ENCODE results near the gene GAREM1.
"Not testable (repeated sequence)": the region's sequence is repeated elsewhere in the genome, so short reads cannot be mapped to it uniquely, and the experiment has no call there.

The GAREM1 gene

DNA sequence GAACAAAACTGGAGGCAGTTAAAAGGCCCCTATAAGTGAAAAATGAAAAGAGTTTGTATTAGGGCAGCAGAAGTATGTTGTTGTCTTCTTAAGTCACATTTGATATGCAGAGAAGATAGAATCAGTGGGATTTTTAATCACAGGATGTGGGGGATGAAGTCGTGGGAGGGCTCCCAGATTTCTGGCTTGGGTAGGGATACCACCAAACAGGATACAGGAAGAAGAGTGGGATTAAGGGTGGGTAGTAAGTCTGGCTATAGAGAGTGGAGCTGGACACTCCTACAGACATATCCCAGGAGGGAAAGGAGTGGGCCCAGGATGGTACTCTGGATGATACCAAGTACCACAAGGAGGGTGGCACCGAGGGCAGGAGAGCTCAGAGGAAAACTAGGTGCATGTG is 99.3 kb downstream of the GAREM1 start:
- H3K4me3 ChIP-seq (ENCODE audit: low read depth, low read length), result no peak overlapping the region

DNA sequence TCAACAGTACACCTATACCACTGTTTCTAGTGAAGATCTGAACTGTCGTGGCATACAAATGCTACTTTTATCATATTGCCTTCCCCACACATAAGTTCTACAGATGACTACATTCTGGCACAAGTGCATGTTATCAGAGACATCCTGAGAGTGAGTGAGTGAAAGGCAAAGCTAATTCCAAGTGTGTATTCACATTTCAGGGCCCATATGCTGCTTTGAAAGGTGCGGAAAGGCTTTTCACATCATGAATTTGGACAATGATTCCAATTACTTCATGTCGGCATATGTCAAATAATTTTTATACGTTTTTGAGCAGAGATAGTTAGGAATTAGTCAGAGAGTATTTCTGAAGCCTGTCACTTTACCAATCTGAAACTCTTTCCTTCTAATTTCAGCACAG is 101.7 kb downstream of the GAREM1 start:
- H3K4me3 ChIP-seq (ENCODE audit: low read depth, low read length), result no peak overlapping the region

DNA sequence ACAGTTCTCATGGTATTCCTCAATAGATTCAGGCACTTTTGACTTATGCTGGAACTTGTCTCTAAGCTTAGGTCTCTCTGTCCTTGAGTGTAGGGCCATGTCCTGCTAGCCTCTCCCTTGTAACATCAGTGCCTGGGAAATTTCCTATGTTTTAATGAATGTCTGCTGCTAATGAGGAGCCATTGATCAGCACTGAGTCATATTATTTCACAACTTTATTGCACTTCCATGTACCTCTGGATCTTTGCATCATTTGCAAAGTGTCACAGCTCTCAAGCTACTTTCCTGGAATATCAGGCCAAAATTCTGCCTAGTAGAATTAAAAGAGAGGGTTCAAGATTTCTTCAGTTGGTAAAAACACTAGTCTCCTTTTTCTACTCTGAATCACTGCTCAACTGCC is 102.5 kb downstream of the GAREM1 start:
- no peak overlapping the region for H3K4me3 ChIP-seq (ENCODE audit: low read depth, low read length)

DNA sequence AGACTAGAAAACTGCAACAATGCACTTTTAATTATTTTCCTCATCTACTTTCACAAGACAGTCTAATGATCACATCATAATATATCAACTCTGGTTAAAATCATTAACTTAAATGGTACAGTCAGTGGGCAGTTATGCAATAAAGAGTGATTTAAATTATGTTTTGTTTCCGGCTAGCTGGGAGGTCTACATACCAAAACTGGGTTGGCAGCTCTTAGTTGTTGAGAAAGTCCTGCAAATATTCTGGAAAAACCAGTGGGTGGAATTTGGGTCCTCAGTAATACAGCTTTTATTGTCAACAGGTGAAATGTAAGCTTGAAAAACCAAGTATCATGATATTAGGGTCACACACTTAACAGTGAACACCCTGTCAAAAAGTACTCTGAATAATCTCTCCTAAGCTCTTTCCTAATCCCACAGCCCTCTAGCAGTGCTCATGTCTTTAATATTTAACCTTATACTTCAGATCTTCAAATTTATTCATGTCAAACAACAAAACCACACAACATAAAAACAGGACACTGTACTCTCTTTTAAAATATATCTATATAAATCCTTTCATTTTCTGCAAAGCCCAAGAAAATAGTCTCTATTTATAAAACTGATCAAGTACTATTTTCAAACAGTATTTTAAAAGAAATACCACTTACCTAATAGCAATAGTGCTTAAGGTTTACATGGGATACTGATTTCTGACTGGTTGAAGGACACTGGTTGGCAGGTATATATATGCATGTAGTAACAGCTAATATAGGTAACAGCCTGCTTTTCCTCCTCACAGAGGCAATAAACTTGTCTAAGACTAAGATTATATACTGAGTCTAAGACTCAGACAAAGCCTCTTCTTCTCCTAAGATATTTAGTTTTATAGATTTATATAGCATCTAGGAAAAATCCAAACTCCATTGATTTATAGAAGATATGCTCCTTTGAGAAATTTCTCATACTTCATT is 103.8 kb downstream of the GAREM1 start:
- H3K4me3 ChIP-seq (ENCODE audit: low read depth, low read length), result no peak overlapping the region

DNA sequence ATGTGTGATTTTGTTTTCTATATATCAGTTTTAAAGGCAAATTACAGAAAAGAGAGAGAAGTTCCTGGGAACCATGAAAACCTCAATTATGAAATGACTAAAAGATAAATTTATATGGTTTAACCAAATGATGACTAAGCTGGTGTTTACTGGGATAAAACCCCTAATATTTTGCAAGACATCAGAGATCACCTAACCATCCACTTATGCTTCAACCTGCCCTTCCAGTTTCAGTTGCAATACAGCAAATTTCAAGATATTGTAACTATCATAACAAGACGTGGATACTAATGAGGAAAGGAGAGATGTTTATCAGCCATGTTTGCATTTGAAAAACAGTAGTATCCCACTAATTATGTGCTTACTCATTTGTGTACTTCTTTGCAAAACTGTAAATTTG is 108.2 kb downstream of the GAREM1 start:
- no peak overlapping the region for H3K4me3 ChIP-seq (ENCODE audit: low read depth, low read length)

DNA sequence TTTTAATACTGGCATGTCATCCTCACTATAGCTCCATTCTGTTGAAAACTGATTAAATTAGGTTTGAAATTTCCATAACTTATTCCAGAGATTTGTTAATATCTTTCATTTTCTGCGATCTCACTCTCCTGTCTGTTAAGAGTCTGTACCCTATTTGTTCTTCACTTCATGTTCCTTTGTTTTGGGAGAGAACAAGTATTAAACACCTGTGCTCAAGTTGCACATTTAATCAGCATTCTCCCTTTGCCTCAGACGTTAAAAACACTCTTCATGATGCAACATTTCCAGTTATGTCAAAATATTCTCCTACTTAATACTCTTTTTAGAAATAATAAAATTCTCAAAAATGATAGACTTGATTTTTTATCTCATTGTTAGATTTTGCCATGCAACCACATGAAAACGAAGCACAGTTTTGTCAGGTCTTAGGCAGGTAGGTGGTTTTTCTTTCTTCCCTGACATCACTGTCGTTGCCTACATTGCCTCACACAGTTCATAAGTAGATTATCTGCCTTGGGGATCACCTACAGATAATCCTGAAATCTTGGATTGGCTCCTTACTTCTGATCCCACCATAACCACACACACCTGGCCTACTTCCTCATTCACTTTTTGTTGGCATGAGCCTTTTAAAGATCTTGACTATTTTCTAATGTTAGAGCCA is 109.9 kb downstream of the GAREM1 start:
- no peak overlapping the region for H3K4me3 ChIP-seq (ENCODE audit: low read depth, low read length)

DNA sequence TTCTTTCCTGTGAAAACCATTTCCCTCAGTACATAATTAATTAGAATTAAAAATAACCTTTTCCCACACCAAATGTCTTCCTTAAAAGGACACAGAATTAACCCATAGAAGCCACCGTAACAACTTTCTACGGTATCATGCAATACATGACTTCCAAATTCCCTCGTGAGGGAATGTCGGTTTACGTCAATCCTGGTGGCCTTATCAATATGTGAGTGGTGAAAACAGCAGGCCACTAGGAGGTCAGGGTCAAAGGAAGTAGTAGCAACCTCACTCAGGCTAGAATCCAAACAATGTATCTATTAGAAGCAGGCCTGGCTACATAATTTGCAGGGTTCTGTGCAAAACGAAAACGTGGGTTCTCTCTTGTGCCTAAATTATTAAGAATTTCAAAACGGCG is 112.2 kb downstream of the GAREM1 start:
- no peak overlapping the region for H3K4me3 ChIP-seq (ENCODE audit: low read depth, low read length)

DNA sequence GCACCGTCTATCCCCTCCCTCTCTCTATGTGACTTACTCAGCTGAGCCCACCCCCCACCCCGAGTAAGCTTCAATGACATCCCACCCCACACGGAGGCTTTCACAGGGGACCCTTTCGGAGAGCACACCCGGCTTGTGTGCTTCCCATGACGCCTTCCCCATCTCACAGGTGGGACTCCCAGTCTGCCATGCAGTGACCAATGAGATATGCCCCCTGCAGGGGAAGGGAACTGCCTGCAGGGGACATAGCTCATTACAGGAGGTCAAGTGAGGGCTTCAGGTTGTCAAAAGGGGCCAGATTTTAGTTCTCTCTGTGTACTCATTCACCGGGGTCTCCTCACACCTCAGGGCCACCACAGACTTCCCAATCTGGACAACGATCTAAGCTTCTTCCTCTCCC is 112.6 kb downstream of the GAREM1 start:
- H3K4me3 ChIP-seq (ENCODE audit: low read depth, low read length), result no peak overlapping the region

DNA sequence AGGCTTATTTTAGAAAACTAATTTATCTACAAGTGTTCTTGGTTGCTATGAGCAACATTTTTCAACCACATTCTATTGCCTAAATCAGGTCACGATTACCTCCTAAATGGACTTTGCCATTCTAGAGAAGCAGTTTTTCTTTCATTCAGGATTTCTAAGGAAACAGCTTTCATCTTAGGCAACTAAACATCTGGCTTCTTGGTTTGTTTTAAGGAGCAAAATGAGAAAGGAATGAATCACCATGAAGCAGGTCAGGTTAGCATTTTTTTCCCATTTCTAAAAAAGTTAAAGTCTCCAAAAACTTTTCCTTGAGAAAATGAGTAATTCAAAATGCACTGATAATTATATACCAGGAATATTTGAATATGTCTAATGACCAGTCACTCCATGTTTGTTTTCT is 114.8 kb downstream of the GAREM1 start:
- no peak overlapping the region for H3K4me3 ChIP-seq (ENCODE audit: low read depth, low read length)

DNA sequence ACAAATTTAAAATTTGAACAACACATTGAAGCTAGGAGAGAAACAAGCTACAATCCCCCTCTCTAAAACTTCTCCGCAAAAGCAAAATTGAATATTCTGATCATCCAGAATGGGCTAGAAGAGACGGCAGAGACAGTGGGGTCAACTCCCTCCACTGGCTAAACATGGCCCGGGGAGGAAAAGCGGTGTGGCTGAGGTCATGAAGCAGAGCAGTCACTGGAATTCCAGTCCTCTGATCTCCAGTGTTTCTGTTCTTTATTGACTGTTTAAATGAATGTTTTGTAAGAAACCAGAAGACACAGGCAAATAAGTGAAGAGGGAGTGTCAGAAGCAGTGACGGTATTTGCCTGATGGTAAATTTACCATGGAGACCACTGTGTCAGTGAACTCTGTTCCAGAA is 116.2 kb downstream of the GAREM1 start:
- no peak overlapping the region for H3K4me3 ChIP-seq (ENCODE audit: low read depth, low read length)

DNA sequence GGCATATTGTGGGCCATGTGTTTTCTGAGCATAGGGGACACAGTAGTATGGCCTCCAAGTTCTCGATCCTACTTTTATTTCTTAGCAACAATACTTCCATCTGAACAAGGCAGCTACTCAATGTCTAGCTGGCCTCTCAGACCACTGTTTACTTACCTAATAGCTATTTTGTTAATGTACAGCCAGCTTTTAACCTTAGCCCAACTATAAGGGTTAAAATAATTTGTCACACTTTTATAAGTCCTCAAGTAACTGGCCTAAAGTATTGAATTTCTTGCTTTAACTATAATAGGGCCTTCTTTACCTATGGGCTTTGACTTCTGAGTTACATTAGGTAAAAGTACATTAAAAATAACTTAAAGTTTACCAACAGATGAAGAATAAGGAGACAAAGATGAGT is 117.4 kb downstream of the GAREM1 start:
- no peak overlapping the region for H3K4me3 ChIP-seq (ENCODE audit: low read depth, low read length)

DNA sequence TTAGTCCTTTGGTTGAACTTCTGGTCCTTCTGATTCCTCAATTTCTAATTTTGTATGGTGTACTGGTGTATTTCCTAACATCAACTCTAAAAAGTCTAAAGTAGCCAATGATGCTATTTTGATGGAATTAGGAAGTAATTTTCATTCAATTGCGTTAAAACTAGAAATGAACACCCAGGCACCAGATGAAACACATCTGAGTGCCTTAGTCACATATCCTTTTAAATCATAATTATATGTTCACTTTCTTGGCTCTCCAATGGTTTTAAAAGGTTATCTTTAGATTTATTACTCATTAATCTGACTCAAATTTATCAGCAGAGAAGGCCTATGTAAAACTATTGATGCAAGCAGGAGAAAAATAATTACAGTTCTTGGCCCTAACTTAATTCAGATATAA is 119.7 kb downstream of the GAREM1 start:
- H3K4me3 ChIP-seq (ENCODE audit: low read depth, low read length), result no peak overlapping the region

DNA sequence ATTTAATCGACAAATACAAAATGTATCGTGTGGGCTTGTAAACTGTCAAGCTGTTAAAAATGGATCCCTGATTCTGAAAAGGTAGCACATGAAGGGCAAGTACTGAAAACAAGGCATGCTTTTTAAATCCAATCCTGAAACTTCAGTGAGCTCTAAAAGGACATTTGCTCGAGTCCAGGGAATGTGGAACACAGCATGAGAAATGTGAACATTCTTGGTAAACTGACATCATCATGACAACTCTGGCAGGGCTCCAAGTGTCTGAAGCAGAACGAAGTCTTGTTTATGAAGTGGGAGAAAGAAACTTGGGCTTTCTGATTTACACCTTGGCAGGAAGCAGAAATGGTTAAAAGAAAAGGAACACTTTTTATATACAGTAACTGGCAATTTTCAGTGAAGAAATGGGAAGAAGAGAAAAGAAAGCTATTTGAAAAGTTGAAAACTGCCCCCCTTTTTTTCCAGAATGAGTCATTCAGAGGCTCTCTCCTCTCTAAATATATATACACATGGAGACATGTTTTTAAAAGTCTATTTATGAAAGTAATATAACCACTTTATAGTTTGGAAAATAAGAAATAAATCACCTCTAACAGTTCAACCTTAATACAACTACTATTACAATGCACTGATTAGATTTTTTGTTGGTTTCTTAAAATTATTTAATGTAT is 120.8 kb downstream of the GAREM1 start:
- no peak overlapping the region for H3K4me3 ChIP-seq (ENCODE audit: low read depth, low read length)

DNA sequence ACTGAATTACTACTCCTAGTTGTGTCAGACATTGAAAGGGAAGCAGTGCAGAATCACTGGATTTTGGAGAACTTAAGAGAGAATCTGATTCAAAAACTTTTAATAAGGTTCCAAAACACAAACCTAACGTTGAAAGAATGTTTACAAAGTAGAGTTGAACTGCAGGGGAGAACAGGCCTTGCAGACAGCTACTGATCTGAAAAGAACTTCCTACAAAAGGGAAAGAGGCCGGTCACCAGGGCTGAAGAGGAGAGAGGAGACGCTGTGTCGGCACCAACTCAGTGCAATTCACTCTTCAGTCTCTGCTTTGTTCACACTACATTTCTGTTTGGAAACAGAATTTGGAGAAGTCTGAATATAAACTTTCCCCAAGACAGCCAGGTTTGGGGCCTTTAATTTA is 124.0 kb downstream of the GAREM1 start:
- H3K4me3 ChIP-seq (ENCODE audit: low read depth, low read length), result no peak overlapping the region

DNA sequence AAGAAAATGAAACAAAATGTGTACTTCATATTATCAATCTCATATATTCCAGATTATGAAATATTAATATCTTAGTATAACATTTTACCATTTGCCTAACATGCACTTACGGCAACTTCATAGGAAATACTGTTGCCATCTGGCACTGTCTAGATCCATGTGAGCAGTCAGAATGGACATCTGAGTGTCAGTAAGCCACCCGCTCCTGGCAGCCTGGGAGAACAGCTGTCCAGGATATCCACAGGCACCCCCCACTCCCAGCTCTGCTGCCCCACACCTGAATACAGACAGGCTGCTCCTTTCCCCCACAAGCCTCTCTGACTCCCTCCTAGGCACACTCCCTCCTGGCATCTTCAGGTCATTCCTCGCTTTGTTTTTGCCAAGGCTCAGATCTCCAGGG is 127.0 kb downstream of the GAREM1 start:
- H3K4me3 ChIP-seq (ENCODE audit: low read depth, low read length), result no peak overlapping the region

DNA sequence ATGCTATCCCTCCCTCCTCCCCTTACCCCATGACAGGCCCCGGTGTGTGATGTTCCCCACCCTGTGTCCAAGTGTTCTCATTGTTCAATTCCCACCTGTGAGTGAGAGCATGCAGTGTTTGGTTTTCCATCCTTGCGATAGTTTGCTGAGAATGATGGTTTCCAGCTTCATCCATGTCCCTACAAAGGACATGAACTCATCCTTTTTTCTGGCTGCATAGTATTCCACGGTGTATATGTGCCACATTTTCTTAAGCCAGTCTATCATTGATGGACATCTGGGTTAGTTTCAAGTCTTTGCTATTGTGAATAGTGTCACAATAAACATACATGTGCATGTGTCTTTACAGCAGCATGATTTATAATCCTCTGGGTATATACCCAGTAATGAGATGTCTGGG is 129.6 kb downstream of the GAREM1 start:
- not testable (repeated sequence) for H3K4me3 ChIP-seq (ENCODE audit: low read depth, low read length)

DNA sequence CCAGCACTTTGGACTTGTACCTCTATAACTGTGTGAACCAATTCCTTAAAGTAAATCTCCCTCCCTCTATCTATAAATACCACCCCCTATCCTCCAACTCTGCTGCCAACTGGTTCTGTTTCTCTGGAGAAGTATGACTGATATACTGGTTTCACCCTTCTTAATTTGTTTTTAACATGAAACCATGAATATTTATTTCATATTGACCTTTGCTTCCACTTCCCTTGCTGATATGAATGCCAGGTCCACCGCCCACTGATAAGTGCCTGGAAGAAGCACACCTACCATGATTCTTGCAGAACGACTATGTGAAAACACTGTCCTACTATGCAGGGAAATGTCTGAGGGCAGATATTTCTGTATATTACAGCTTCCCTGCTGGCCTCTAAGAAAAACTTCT is 131.6 kb downstream of the GAREM1 start:
- no peak overlapping the region for H3K4me3 ChIP-seq (ENCODE audit: low read depth, low read length)

DNA sequence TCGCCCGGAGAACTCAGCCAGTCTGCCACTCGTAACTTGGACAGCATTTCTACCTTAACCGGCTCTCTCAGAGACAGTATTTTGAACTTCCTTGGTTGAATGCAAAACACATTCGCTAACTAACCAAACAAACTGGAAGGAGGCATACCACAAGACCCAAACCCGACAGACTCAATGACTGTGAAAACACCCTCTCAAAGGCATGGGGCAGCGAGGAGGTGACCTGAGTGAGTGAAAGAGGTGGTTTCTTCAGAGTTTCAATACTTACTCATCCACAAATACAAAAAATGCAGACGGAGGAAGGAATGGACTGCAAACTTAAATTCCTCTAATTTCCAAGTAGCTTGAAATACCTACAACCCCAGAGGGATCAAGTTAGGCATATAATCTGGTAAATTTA is 132.9 kb downstream of the GAREM1 start:
- H3K4me3 ChIP-seq (ENCODE audit: low read depth, low read length), result no peak overlapping the region

DNA sequence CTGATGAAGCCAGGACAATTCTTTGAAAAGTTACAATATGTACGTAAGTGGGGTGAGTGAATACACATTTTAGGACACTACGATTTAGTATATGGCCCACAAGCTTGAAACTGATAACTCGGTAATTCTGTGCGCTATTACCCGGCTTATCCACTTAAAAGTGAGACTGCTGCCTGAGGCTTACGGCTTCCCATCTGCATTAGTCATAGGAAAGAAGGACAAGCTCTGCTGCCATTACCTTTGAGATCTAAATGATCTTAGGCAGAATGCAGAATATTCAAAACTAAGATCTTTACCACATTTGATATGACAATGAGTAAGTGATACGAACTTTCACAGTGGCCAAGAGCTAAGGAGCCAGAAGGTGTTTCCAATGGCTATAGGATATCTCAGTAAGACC is 133.3 kb downstream of the GAREM1 start:
- no peak overlapping the region for H3K4me3 ChIP-seq (ENCODE audit: low read depth, low read length)

DNA sequence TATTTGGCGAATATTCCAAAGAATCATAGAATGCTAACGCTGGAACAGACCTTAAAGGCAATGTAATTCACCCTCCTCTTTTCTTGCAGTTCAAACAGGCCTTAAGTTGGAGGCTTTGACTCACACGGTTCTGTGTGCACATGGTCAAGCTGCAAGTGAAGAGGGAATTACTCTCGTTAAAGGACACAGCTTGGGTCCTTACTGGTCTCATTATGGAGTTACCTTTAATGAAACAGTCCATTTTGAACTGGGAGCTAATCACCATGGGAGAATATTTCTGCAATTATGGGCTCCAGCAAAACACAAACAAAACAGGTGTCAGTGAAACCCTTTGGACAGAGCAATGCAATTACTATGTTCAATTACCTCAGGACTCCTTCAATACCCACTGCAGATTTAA is 135.5 kb downstream of the GAREM1 start:
- no peak overlapping the region for H3K4me3 ChIP-seq (ENCODE audit: low read depth, low read length)

DNA sequence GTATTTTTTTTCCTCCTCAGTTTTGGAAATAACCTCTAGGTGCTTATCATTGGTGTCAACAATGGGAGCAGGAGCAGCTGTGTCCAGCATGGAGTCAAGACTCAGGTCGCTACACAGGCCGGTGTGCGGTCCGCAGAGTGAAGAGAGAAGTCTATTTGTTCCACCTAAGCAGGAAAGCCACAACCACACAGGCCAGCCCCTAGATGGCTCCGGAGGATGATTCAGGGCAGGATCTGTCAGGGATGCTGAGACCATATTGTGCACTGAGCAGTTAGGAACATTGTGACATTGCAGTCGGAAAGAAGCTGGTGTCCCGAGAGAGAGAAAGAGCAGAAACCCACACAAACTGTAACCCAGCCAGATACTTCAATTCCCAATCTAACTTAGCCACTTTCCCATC is 136.9 kb downstream of the GAREM1 start:
- no peak overlapping the region for H3K4me3 ChIP-seq (ENCODE audit: low read depth, low read length)

DNA sequence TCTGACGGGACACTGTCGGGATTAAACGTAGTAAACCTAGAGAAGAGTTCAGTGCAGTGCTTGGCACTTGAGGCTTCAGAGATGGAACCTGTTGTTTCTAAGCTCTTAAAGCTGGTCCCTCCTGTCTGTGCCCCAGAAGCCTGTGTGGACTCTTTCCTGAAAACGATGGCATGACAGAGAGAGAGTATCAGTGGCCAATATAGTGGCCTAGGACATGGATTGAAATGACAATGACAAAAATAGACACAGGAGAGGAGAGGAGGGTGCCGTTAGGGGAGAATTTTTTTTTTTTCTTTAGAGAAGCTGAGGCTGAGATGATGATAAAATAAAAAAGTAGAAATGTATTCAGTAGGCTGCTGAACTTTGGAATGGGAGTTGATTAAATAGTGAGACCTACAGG is 138.0 kb downstream of the GAREM1 start:
- no peak overlapping the region for H3K4me3 ChIP-seq (ENCODE audit: low read depth, low read length)
